T-cell (primary cell): ENCODE data around the gene UNK. TPM values are rescaled to one million over a fixed set of nuclear protein-coding genes. Genes with fewer than 3 reads are reported as not detected.

ENCODE experiments used
- ATAC-seq, 4 experiments: fragments of 200-7000 bp in 3 of 4; fragments of 150-1000 bp in 1 of 4; cut with Tn5 transposase; replicated peaks in 1 of 4; 1 replicate in 3 of 4; 2 replicates in 1 of 4; pipeline ENCODE4 v1.10.0; 2021; ENCODE audit warnings: moderate library complexity in 3 of 4, mild to moderate bottlenecking in 2 of 4, moderate number of reproducible peaks in 1 of 4
- CTCF ChIA-PET, 2 donors: fragments of 300-600 bp; sonication (Branson Sonifier 250); formaldehyde crosslinking; loops; one replicate each; lab custom pipeline; 2022; ENCODE audit warnings: antibody characterized with exemption in 2 of 2; lab: Charles Lee
- POLR2A ChIA-PET, 2 donors: fragments of 300-600 bp; sonication (Branson Sonifier 250); formaldehyde crosslinking; loops; one replicate each; lab custom pipeline; 2022; ENCODE audit warnings: antibody characterized with exemption in 2 of 2; lab: Charles Lee
- DNase-seq, 35 experiments: peaks; one replicate each; pipeline versions ENCODE4 v3.0.0 to v3.0.0-alpha.2; 2013 to 2023
- H3K27ac ChIP-seq: one replicate; pipeline ENCODE4 v1.5.1; 2013; ENCODE audit warnings: low read length
- H3K27me3 ChIP-seq, 2 experiments: replicated peaks in 1 of 2; 1 replicate in 1 of 2; 2 replicates in 1 of 2; pipeline versions ENCODE4 v1.6.1 to v1.7.0; 2013; ENCODE audit warnings: low read length in 1 of 2, mixed read lengths in 1 of 2; ENCODE audit not compliant: control insufficient read depth in 2 of 2, insufficient read depth in 2 of 2; ENCODE audit errors: extremely low read depth in 1 of 2
- H3K36me3 ChIP-seq, 2 donors: 1 replicate in 1 of 2; 2 replicates in 1 of 2; pipeline versions ENCODE4 v1.6.1 to v1.7.0; 2013; ENCODE audit warnings: low read length in 1 of 2; ENCODE audit not compliant: control insufficient read depth in 2 of 2, insufficient read depth in 1 of 2; ENCODE audit errors: extremely low read depth in 1 of 2
- H3K4me1 ChIP-seq, 2 experiments: 1 replicate in 1 of 2; 2 replicates in 1 of 2; pipeline versions ENCODE4 v1.6.1 to v1.7.0; 2013; ENCODE audit warnings: low read length in 2 of 2, mixed read lengths in 1 of 2; ENCODE audit not compliant: insufficient read depth in 2 of 2, control insufficient read depth in 1 of 2; ENCODE audit errors: extremely low read depth in 1 of 2
- H3K4me3 ChIP-seq, 2 donors: 1 replicate in 1 of 2; 2 replicates in 1 of 2; pipeline versions ENCODE4 v1.5.1 to v1.7.0; 2013; ENCODE audit warnings: mild to moderate bottlenecking in 2 of 2, low read length in 1 of 2, moderate library complexity in 1 of 2; ENCODE audit not compliant: control insufficient read depth in 1 of 2; ENCODE audit errors: extremely low read depth in 1 of 2
- H3K9me3 ChIP-seq: 2 replicates; pipeline ENCODE4 v1.7.0; 2013
- H3K27ac Mint-ChIP-seq, 2 donors: one replicate each; pipeline ENCODE4 v1.8.0; 2020 to 2021; ENCODE audit warnings: mild to moderate bottlenecking in 2 of 2, mixed read lengths in 2 of 2
- H3K27me3 Mint-ChIP-seq, 2 donors: one replicate each; pipeline ENCODE4 v1.8.0; 2021 to 2022; ENCODE audit warnings: mixed read lengths in 2 of 2
- H3K36me3 Mint-ChIP-seq: one replicate; pipeline ENCODE4 v1.8.0; 2021; ENCODE audit warnings: mixed read lengths
- H3K4me1 Mint-ChIP-seq, 3 donors: one replicate each; pipeline ENCODE4 v1.8.0; 2020 to 2022; ENCODE audit warnings: mixed read lengths in 3 of 3, mild to moderate bottlenecking in 1 of 3
- H3K4me3 Mint-ChIP-seq, 3 donors: one replicate each; pipeline ENCODE4 v1.8.0; 2020 to 2022; ENCODE audit warnings: mild to moderate bottlenecking in 3 of 3, mixed read lengths in 3 of 3, moderate library complexity in 3 of 3
- H3K9me3 Mint-ChIP-seq, 3 donors: one replicate each; pipeline ENCODE4 v1.8.0; 2020 to 2022; ENCODE audit warnings: mixed read lengths in 3 of 3
- WGBS: methylation state at CpG from one replicate; pipeline ENCODE4 v1.1.5; 2013; ENCODE audit warnings: missing lambda C conversion rate; ENCODE audit not compliant: insufficient coverage; 5-methylcytosine and 5-hydroxymethylcytosine counted together
- total RNA-seq, 35 experiments: library from RNA in 6 of 35; stranded (reverse) in 6 of 35; fragments of 120-200 nt in 1 of 35; gene quantifications; one replicate each; pipeline versions ENCODE4 v1.2.1 to v1.2.4 and lab custom pipeline; 2013 to 2026

Gene UNK
- total RNA-seq, 5 donors from 2014 or later (not counting 1 experiment from before 2014, with no cell fraction given) = 37.1 to 50.3 (median 39.2) TPM

- ATAC-seq (no peak), DNase-seq (no peak)
- Histone ChIP-seq H3K4me1 (peaks cover 2 to 45% of the 10 kb centered on the region in 2 experiments), H3K9me3 (no peaks in the 10 kb centered on the region), H3K4me3 (no peak overlapping the region), H3K36me3 (peaks cover 39 to 67% of the 10 kb centered on the region in 2 donors), H3K27me3 (no peaks in the 10 kb centered on the region), H3K27ac (no peak overlapping the region)
- Mint-ChIP-seq H3K27ac (peak overlapping the region in 1 of 2 donors; percentile 28), H3K4me1 (peaks cover 22 to 34% (median 24%) of the 10 kb centered on the region in 3 donors), H3K36me3 (peaks cover 16% of the 10 kb centered on the region), H3K27me3 (no peaks in the 10 kb centered on the region), H3K4me3 (no peak overlapping the region), H3K9me3 (no peaks in the 10 kb centered on the region)
- CTCF ChIA-PET = no interaction called here
- POLR2A ChIA-PET = interaction anchor here in 1 of 2 donors (0.6 kb wide), 1 partner anchor 36 kb away, joined by 5 read pairs; no protein-coding TSS in a partner anchor
- WGBS = 87% methylated on average over 21 of the region's 28 CpGs
Measured at GRCh38 chr17:75823257-75824041, 38.8 kb downstream of the UNK start.

- Histone ChIP-seq H3K4me1 (peaks cover 2 to 49% of the 10 kb centered on the region in 2 experiments), H3K27me3 (no peaks in the 10 kb centered on the region), H3K4me3 (no peak overlapping the region), H3K27ac (no peak overlapping the region), H3K9me3 (no peaks in the 10 kb centered on the region), H3K36me3 (peaks cover 33 to 67% of the 10 kb centered on the region in 2 donors)
- H3K9me3 Mint-ChIP-seq = no peaks in the 10 kb centered on the region
- DNase-seq (no peak), ATAC-seq (no peak)
- peaks cover 22 to 34% (median 24%) of the 10 kb centered on the region in 3 donors for H3K4me1 Mint-ChIP-seq
- no peak overlapping the region for H3K4me3 Mint-ChIP-seq
- ChIA-PET POLR2A (interaction anchor here in 1 of 2 donors (0.9 kb wide), 1 partner anchor 44 kb away, joined by 3 read pairs; a partner anchor contains a TSS), CTCF (no interaction called here)
- H3K27ac Mint-ChIP-seq = peak overlapping the region in 1 of 2 donors; percentile 28
- 97% methylated on average over 10 of the region's 13 CpGs for WGBS
- H3K36me3 Mint-ChIP-seq = peaks cover 10% of the 10 kb centered on the region
- H3K27me3 Mint-ChIP-seq = no peaks in the 10 kb centered on the region
Measured at GRCh38 chr17:75824050-75824552, 39.5 kb downstream of the UNK start.

- Histone ChIP-seq H3K4me1 (peaks cover 2 to 49% of the 10 kb centered on the region in 2 experiments), H3K36me3 (peaks cover 33 to 66% of the 10 kb centered on the region in 2 donors), H3K9me3 (no peaks in the 10 kb centered on the region), H3K27me3 (no peaks in the 10 kb centered on the region), H3K27ac (no peak overlapping the region), H3K4me3 (no peak overlapping the region)
- ChIA-PET POLR2A (interaction anchor here in 1 of 2 donors (0.9 kb wide), 1 partner anchor 45 kb away, joined by 3 read pairs; a partner anchor contains a TSS), CTCF (interaction anchor here in 1 of 2 donors (1.0 kb wide), 1 partner anchor 41 kb away, joined by 3 read pairs; no protein-coding TSS in a partner anchor)
- peaks cover 22 to 34% (median 22%) of the 10 kb centered on the region in 3 donors for H3K4me1 Mint-ChIP-seq
- no peaks in the 10 kb centered on the region for H3K9me3 Mint-ChIP-seq
- ATAC-seq (no peak), DNase-seq (no peak)
- no CpG with 5 or more reads among the region's 2 CpGs for WGBS
- peaks cover 6% of the 10 kb centered on the region for H3K36me3 Mint-ChIP-seq
- H3K27me3 Mint-ChIP-seq = no peaks in the 10 kb centered on the region
- no peak overlapping the region for H3K27ac Mint-ChIP-seq
- H3K4me3 Mint-ChIP-seq = no peak overlapping the region
Measured at GRCh38 chr17:75824666-75825065, 40.1 kb downstream of the UNK start.

GRCh38 chr17:75825149-75825552, 40.5 kb downstream of the UNK start:
- Mint-ChIP-seq H3K9me3 (no peaks in the 10 kb centered on the region), H3K36me3 (peaks cover 10% of the 10 kb centered on the region), H3K4me3 (no peak overlapping the region), H3K4me1 (peaks cover 22 to 34% (median 22%) of the 10 kb centered on the region in 3 donors), H3K27ac (peak overlapping the region in 1 of 2 donors; percentile 22), H3K27me3 (no peaks in the 10 kb centered on the region)
- 90% methylated on average over 6 of the region's 13 CpGs for WGBS
- Histone ChIP-seq H3K27me3 (no peaks in the 10 kb centered on the region), H3K4me3 (no peak overlapping the region), H3K4me1 (peaks cover 2 to 49% of the 10 kb centered on the region in 2 experiments), H3K36me3 (peaks cover 34 to 66% of the 10 kb centered on the region in 2 donors), H3K9me3 (no peaks in the 10 kb centered on the region), H3K27ac (no peak overlapping the region)
- ATAC-seq = no peak
- DNase-seq = no peak
- POLR2A ChIA-PET = no interaction called here
- CTCF ChIA-PET = interaction anchor here in 1 of 2 donors (1.0 kb wide), 1 partner anchor 41 kb away, joined by 3 read pairs; no protein-coding TSS in a partner anchor

- ChIA-PET CTCF (interaction anchor here (0.6 to 1.0 kb wide), 4 partner anchors 11 to 628 kb away, joined by 3 read pairs; no protein-coding TSS in a partner anchor), POLR2A (interaction anchor here in 1 of 2 donors (0.6 kb wide), 1 partner anchor 8 kb away, joined by 3 read pairs; no protein-coding TSS in a partner anchor)
- H3K27me3 Mint-ChIP-seq = no peaks in the 10 kb centered on the region
- H3K4me3 ChIP-seq = no peak overlapping the region
- WGBS = 88% methylated on average over 8 of the region's 12 CpGs
- peaks cover 10% of the 10 kb centered on the region for H3K36me3 Mint-ChIP-seq
- ATAC-seq (no peak), DNase-seq (no peak)
- H3K9me3 Mint-ChIP-seq = no peaks in the 10 kb centered on the region
- peaks cover 33 to 66% of the 10 kb centered on the region in 2 donors for H3K36me3 ChIP-seq
- no peaks in the 10 kb centered on the region for H3K27me3 ChIP-seq
- no peak overlapping the region for H3K27ac Mint-ChIP-seq
- no peak overlapping the region for H3K27ac ChIP-seq
- no peaks in the 10 kb centered on the region for H3K9me3 ChIP-seq
- H3K4me1 Mint-ChIP-seq = peaks cover 22 to 33% (median 24%) of the 10 kb centered on the region in 3 donors
- H3K4me3 Mint-ChIP-seq = no peak overlapping the region
- peaks cover 2 to 53% of the 10 kb centered on the region in 2 experiments for H3K4me1 ChIP-seq
Measured at GRCh38 chr17:75825748-75826370, 41.3 kb downstream of the UNK start.
